Astrocyte (in vitro differentiated cells and primary cell): ENCODE results near the gene USP30.

Source experiments
- CTCF ChIP-seq: IDR thresholded peaks from 2 replicates; pipeline ENCODE4 v1.5.1; 2011; ENCODE audit warnings: low read depth, mild to moderate bottlenecking, inconsistent platforms, low read length, moderate library complexity; ENCODE audit not compliant: insufficient read depth
- EZH2 ChIP-seq: IDR thresholded peaks from 2 replicates; pipeline ENCODE4 v1.6.1; 2012; ENCODE audit warnings: mild to moderate bottlenecking, low read length, inconsistent platforms; ENCODE audit not compliant: insufficient read depth

- TF ChIP-seq CTCF: no peak
- no peak for TF ChIP-seq EZH2
Measured at GRCh38 chr12:109057376-109057775, 5.0 kb downstream of the USP30 start.
